SK-N-MC (cell line): ENCODE results near the gene ACOX1.

ENCODE experiments used
- DNase-seq: peaks from one replicate; pipeline ENCODE4 v3.0.0-alpha.2; 2011; ENCODE audit warnings: low read depth, low spot score
- H3K27ac ChIP-seq: fragments of 200-600 bp; sonication (generic); 2 replicates; pipeline ENCODE4 v1.5.1; 2016; ENCODE audit warnings: mixed run types
- H3K36me3 ChIP-seq: fragments of 200-600 bp; sonication (generic); 2 replicates; pipeline ENCODE4 v1.6.1; 2017; ENCODE audit warnings: antibody characterized with exemption, low read length, mixed read lengths; ENCODE audit not compliant: insufficient read depth
- H3K4me3 ChIP-seq: fragments of 200-600 bp; sonication (generic); 2 replicates; pipeline ENCODE4 v1.5.1; 2016
- H3K9ac ChIP-seq: fragments of 200-600 bp; sonication (generic); 2 replicates; pipeline ENCODE4 v1.8.0; 2017; ENCODE audit warnings: mixed run types, mixed read lengths; ENCODE audit not compliant: insufficient read length
- H3K9me3 ChIP-seq: fragments of 200-600 bp; sonication (generic); 2 replicates; pipeline ENCODE4 v1.6.1; 2017; ENCODE audit warnings: low read depth, mild to moderate bottlenecking, antibody characterized with exemption, low read length, moderate library complexity, mixed read lengths
- EZH2 ChIP-seq: fragments of 200-600 bp; sonication (generic); IDR thresholded peaks from one replicate; pipeline ENCODE4 v1.6.1; 2017; ENCODE audit warnings: antibody characterized with exemption
- FOXP2 ChIP-seq: optimal IDR thresholded peaks from 2 replicates; pipeline ENCODE3; 2011; ENCODE audit warnings: mild to moderate bottlenecking, moderate library complexity; ENCODE audit not compliant: insufficient read depth; ENCODE audit errors: extremely low read length, control extremely low read depth
- POLR2AphosphoS5 ChIP-seq: IDR thresholded peaks from 2 replicates; pipeline ENCODE4 v1.6.1; 2012; ENCODE audit warnings: mild to moderate bottlenecking, low read depth, low read length, borderline replicate concordance

Gene ACOX1

DNA sequence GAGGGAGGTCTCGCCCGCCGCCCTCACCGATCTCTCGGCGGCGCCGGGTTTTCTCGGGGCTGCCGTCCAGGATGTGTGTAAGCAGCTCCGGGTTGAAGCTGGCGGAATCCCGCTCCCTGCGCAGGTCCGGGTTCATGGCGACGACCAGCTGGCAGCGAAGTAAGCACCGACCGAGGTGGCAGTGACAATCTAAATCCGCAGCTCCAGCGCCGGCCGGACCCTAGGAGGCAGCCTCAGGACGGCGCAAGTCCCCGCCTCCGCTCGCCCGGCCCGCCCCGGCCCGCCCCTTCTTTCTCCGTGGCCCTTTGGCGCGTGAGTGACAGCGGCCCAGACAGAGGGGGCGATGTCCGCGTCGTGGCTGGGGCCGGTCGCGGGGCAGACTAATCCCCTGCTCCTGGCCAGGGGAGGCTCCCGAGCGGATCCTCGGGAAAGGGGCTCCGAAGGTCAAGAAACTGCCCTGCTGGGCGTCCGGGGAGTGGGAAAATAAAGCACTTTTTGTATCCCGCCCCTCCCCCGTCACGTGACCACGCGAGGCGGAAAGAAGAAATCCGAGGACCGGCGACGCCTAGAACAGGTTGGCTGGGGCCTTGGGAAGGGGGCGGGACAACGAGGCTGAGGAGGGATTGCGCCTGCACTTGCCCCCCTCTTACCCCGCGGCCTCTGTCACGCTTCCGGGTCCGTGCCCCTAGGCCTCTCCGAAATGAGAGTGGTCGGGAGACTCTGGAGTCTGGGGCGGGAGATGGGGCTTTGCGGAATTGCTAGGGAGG is at the start of gene ACOX1, which contains the start of gene TEN1:
Gene ACOX1 (minus strand): TSS at position 229 of the 767 bp plus-strand sequence. CDS start 93 bp downstream, at position 136.
Gene TEN1 (plus strand): TSS at position 303 of the 767 bp plus-strand sequence. CDS start 6,953 bp downstream, outside the sequence.
- Histone ChIP-seq H3K36me3 (no peaks in the 10 kb centered on the region), H3K9me3 (no peaks in the 10 kb centered on the region), H3K9ac (peak within 1 kb of the TSS; percentile 87), H3K27ac (peak within 1 kb of the TSS; percentile 90), H3K4me3 (peak within 1 kb of the TSS; percentile 94)
- TF ChIP-seq POLR2AphosphoS5 (peak; percentile 90), FOXP2 (no peak), EZH2 (no peak)
- DNase-seq: peak; percentile 65

DNA sequence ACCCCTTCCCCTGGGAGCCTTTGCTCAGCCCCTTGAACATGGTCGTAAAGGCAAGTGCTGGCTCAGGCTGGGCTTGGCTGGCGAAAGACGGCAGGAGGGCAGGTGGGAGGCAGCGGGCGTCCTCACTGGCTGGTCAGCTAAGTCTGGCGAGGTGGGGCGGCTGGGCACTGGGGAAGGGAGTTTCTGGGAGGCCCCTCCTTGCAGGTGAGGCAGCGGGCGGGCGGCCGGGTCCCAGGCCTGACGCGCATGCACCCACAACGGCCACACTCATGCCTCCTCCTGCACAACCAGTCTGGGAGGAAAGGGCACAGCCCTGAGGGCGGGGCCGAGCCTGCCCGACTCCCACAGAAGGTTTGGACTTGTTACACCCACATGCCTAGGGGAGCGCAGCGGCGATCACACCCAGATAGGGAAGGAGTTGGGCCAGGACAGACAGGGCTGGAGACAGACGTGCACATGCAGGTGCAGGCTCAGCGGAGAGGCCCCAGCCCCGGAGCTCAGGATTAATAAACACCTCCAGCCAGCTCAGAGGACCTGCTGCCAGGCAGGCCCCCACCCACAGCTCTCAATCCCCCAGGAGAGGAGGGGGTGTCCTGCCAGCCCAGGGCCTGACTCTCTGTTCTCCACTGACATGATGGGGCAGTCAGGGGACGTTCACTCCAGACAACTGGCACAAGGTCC is 48.3 kb upstream of the ACOX1 start, which contains the start of gene EVPL:
Gene EVPL (minus strand): TSS at position 148 of the 681 bp plus-strand sequence. CDS start 108 bp downstream, at position 40.
- H3K4me3 ChIP-seq: no peak within 1 kb of the TSS

DNA sequence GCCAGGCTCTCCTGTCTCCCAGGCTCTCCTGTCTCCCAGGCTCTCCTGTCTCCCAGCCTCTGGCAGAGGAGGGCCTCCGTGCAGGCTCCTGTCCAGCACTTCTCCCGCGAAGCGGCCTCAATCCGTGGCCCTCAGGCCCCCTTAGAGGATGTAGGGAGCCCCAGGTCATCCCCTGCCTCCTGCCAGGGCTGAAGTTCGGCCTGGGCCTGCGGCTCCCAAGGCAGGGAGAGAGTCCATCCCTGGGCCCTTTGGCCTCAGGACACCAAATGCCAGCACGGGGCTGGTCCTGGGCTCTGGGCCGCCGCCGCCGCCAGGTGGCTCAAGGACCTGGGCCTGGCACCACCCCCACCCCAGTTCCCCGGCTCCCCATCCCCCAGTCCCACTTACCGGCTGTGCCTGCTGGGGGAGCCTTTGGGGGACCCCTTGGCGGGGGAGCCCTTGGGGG is 47.8 kb upstream of the ACOX1 start:
- H3K36me3 ChIP-seq: no peaks in the 10 kb centered on the region
- H3K27ac ChIP-seq: no peak overlapping the region
- H3K9me3 ChIP-seq: no peaks in the 10 kb centered on the region
- TF ChIP-seq POLR2AphosphoS5 (no peak), FOXP2 (no peak), EZH2 (no peak)
- DNase-seq: no peak
- H3K4me3 ChIP-seq: no peak overlapping the region
- no peak overlapping the region for H3K9ac ChIP-seq

More for the DNA sequence above, 48.3 kb upstream of the ACOX1 start, which contains the start of gene EVPL:
- no peaks in the 10 kb centered on the region for H3K9me3 ChIP-seq
- H3K9ac ChIP-seq: no peak within 1 kb of the TSS
- no peak for TF ChIP-seq FOXP2
- no peak for TF ChIP-seq EZH2
- no peak for TF ChIP-seq POLR2AphosphoS5
- DNase-seq: no peak
- H3K27ac ChIP-seq: no peak within 1 kb of the TSS
- no peaks in the 10 kb centered on the region for H3K36me3 ChIP-seq

DNA sequence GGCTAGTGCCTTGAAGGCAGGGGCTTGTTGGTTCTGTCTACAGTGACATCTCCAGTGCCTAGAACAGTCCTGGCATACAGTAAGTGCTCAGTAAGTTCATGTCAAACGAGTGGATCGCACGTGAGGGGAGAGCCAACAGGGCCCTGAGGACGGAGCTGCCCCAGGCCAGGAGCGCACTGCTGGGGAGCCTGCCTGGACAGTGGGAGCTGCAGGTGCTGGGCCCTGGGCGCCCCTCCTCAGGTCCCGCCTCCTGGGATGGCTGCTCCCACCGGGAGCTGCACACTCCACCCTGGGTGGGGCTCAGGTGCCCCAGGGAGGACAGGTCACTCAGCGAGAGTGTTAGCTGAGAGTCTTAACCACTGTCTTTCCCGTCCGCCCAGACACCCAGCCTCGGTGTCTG is 46.3 kb upstream of the ACOX1 start:
- Histone ChIP-seq H3K9me3 (no peaks in the 10 kb centered on the region), H3K9ac (no peak overlapping the region), H3K36me3 (no peaks in the 10 kb centered on the region), H3K4me3 (no peak overlapping the region), H3K27ac (no peak overlapping the region)
- DNase-seq: no peak
- TF ChIP-seq FOXP2 (no peak), EZH2 (no peak), POLR2AphosphoS5 (no peak)

DNA sequence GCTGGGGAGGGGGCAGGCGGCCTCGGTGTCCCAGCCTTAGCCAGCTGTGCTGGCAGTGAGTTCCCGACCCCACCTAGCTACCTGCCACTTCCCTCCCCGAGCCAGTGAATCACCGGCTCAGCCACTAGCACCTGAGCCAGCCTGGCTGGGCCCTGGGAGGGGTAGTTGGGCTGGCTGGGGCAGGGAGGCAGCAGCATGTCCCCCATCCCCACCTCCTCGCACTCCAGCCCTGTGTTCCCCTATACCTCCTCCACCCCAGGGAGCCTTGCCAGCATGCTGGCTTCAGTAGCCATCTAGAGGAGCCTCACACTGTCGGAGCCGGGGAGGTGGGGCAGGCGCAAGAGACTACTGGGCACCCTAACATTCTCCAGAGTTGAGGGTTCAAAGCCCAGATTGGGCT is 45.4 kb upstream of the ACOX1 start:
- Histone ChIP-seq H3K9me3 (no peaks in the 10 kb centered on the region), H3K4me3 (no peak overlapping the region), H3K36me3 (no peaks in the 10 kb centered on the region), H3K27ac (no peak overlapping the region), H3K9ac (no peak overlapping the region)
- TF ChIP-seq EZH2 (no peak), FOXP2 (no peak), POLR2AphosphoS5 (no peak)
- DNase-seq: no peak

DNA sequence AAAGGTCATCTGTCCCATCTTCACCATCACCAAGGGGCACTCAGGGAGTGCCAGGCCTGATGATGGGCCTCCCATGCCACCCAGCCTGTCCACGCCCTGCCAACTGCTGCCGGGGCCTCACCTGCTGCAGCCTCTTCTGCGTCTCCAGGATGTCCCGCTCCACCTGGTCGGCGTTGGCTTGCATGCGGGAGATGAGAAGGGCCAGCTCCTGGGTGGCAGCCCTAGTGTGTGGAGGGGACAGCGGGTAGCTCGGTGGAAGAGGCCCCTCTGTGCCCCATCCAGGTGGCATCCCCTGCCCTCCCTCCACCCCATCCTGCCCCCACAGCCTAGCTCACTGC is 44.9 kb upstream of the ACOX1 start:
- H3K9me3 ChIP-seq: no peaks in the 10 kb centered on the region
- no peak overlapping the region for H3K4me3 ChIP-seq
- no peaks in the 10 kb centered on the region for H3K36me3 ChIP-seq
- TF ChIP-seq FOXP2 (no peak), POLR2AphosphoS5 (no peak), EZH2 (no peak)
- H3K27ac ChIP-seq: no peak overlapping the region
- no peak overlapping the region for H3K9ac ChIP-seq
- no peak for DNase-seq

DNA sequence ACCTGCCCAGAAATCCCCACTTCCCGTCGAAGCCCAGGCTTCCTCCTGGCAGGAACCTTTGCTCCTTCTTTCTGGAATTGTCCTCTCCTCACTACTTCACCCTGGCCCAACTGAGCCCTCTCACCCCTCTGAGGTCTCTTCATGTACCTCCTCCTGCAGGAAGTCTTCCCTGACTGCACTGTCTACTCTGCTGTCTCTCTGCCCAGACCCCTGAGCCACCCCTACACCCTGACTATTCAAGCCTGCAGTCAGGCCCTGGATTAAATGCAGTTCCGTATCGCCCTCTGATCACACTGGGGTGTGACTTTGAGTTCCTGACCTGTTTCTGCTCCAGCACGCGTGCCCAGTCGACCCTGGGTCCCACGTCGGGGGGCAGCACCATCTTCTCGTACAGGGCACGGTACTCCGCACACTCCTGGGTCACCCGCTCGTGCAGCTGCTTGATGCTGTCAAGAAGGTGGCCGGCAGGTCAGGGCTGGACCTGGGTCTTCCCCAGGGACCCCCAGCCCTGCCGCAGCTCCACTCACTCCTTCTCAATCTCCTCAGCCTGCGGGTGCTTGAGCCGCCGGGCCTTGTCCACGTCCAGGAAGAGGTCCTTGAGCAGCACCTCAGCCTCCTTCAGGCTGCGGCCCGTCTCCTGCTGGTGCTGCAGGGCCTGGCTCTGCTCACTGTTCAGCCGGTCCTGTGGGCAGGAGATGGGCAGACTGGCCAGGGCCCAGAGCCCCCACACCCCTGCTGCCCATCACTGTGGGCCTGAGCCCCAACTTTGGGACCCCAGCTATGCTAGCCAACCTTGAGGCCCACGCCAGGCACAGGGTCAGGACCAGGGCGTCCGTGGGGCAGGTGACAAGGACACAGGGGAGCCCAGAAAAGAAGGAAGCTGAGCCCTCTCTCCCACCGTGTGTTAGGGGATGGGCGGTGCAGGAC is 44.3 kb upstream of the ACOX1 start:
- no peaks in the 10 kb centered on the region for H3K36me3 ChIP-seq
- no peak for DNase-seq
- no peak overlapping the region for H3K27ac ChIP-seq
- no peak for TF ChIP-seq FOXP2
- no peak for TF ChIP-seq POLR2AphosphoS5
- no peak for TF ChIP-seq EZH2
- H3K9ac ChIP-seq: no peak overlapping the region
- no peaks in the 10 kb centered on the region for H3K9me3 ChIP-seq
- H3K4me3 ChIP-seq: no peak overlapping the region

DNA sequence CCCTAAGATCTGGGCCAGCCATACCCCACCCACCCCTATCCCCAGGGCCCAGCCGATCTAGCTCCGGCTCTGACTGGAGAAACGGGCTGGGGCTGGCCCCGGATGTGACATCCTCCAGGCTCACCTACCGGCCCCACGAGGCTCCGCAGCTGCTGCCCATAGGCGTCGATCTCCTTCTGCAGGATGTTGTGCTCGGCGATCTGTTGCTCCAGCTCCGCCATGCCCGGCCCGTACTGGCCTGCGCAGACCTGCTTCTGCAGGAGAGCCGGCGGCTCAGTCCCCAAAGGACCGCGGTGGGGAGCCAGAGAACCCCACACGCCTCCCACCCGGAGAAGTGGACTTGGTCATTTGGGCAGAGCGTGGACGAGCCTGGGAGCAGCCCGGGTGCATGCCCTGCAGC is 43.3 kb upstream of the ACOX1 start:
- H3K4me3 ChIP-seq: no peak overlapping the region
- no peak for TF ChIP-seq FOXP2
- no peak for TF ChIP-seq EZH2
- TF ChIP-seq POLR2AphosphoS5: no peak
- no peaks in the 10 kb centered on the region for H3K36me3 ChIP-seq
- no peak for DNase-seq
- no peaks in the 10 kb centered on the region for H3K9me3 ChIP-seq
- no peak overlapping the region for H3K9ac ChIP-seq
- no peak overlapping the region for H3K27ac ChIP-seq
